Measurements from ENCODE around the gene NRBP1.
A peak's percentile ranks its signal among the peaks of the same experiment; 100 is the strongest.

Gene NRBP1

GRCh38 chr2:27489498-27490397 lies 61.3 kb downstream of the NRBP1 start, which contains the start of gene IFT172:
Gene IFT172 (minus strand): TSS chr2:27489743. CDS start chr2:27489653, 90 bp downstream.
- DNase-seq (ENCODE audit: low read depth in 2 of 2) = peak; percentile 96 to 99

All from stimulated activated CD8-positive, alpha-beta memory T cell treated with anti-CD3 and anti-CD28 coated beads, Interleukin-2, amount 100 ng/mL, for 48 hours (primary cell).